Neural progenitor cell (in vitro differentiated cells): ENCODE results near the gene DOCK9. TPM values are rescaled to one million over a fixed set of nuclear protein-coding genes. Genes with fewer than 3 reads are reported as not detected.

Experiments
- DNase-seq: peaks from one replicate; pipeline ENCODE4 v3.0.0-alpha.2; 2016; ENCODE audit warnings: low spot score
- H2AFZ ChIP-seq: fragments of 200-600 bp; sonication (generic); replicated peaks from 2 replicates; pipeline ENCODE4 v1.6.1; 2016; ENCODE audit warnings: antibody characterized with exemption
- H3F3A ChIP-seq: fragments of 200-600 bp; sonication (generic); 2 replicates; pipeline ENCODE4 v1.6.1; 2016; ENCODE audit warnings: antibody characterized with exemption, low read depth
- H3K27ac ChIP-seq: fragments of 200-600 bp; sonication (generic); 2 replicates; pipeline ENCODE4 v1.5.1; 2016; ENCODE audit warnings: mild to moderate bottlenecking
- H3K27me3 ChIP-seq: fragments of 200-600 bp; sonication (generic); 2 replicates; pipeline ENCODE4 v1.6.1; 2016; ENCODE audit warnings: mild to moderate bottlenecking, moderate library complexity
- H3K36me3 ChIP-seq: fragments of 200-600 bp; sonication (generic); 2 replicates; pipeline ENCODE4 v1.5.1; 2016
- H3K4me1 ChIP-seq: fragments of 200-600 bp; sonication (generic); 2 replicates; pipeline ENCODE4 v1.6.1; 2016; ENCODE audit warnings: mixed run types
- H3K4me2 ChIP-seq: fragments of 200-600 bp; sonication (generic); 2 replicates; pipeline ENCODE4 v1.6.1; 2016
- H3K4me3 ChIP-seq: fragments of 200-600 bp; sonication (generic); 2 replicates; pipeline ENCODE4 v1.5.1; 2016
- H3K79me2 ChIP-seq: fragments of 200-600 bp; sonication (generic); 2 replicates; pipeline ENCODE4 v1.6.1; 2016; ENCODE audit warnings: low read depth
- H3K9ac ChIP-seq: fragments of 200-600 bp; sonication (generic); 2 replicates; pipeline ENCODE4 v1.6.1; 2016
- H3K9me3 ChIP-seq: fragments of 200-600 bp; sonication (generic); 2 replicates; pipeline ENCODE4 v1.5.1; 2016; ENCODE audit warnings: low read depth
- H4K20me1 ChIP-seq: fragments of 200-600 bp; sonication (generic); 2 replicates; pipeline ENCODE4 v1.6.1; 2016; ENCODE audit warnings: low read depth
- H3K27ac Mint-ChIP-seq: 3 replicates; pipeline ENCODE4 v1.8.0; 2021; ENCODE audit warnings: mixed read lengths
- H3K27me3 Mint-ChIP-seq: 2 replicates; pipeline ENCODE4 v1.8.0; 2022; ENCODE audit warnings: low read depth, mild to moderate bottlenecking, inconsistent platforms, moderate library complexity, mixed read lengths; ENCODE audit not compliant: insufficient read depth
- H3K36me3 Mint-ChIP-seq: 3 replicates; pipeline ENCODE4 v1.8.0; 2021; ENCODE audit warnings: mixed read lengths
- H3K4me1 Mint-ChIP-seq: 3 replicates; pipeline ENCODE4 v1.8.0; 2021; ENCODE audit warnings: mixed read lengths
- H3K4me3 Mint-ChIP-seq: 3 replicates; pipeline ENCODE4 v1.8.0; 2021; ENCODE audit warnings: mild to moderate bottlenecking, moderate library complexity, mixed read lengths
- H3K9me3 Mint-ChIP-seq: 3 replicates; pipeline ENCODE4 v1.8.0; 2020; ENCODE audit warnings: mixed read lengths
- CTCF ChIP-seq: fragments of 200-600 bp; sonication (generic); IDR thresholded peaks from 2 replicates; pipeline ENCODE4 v1.5.1; 2017; ENCODE audit warnings: antibody characterized with exemption, mild to moderate bottlenecking
- EZH2 ChIP-seq: fragments of 200-600 bp; sonication (generic); IDR thresholded peaks from 2 replicates; pipeline ENCODE4 v1.6.1; 2017; ENCODE audit warnings: antibody characterized with exemption, mild to moderate bottlenecking, moderate library complexity
- EZH2phosphoT487 ChIP-seq: fragments of 200-600 bp; sonication (generic); IDR thresholded peaks from 2 replicates; pipeline ENCODE4 v1.6.1; 2017; ENCODE audit warnings: antibody characterized with exemption
- total RNA-seq: library from RNA; depleted of rRNA; stranded (reverse); fragments of >200 nt; gene quantifications from 2 replicates; pipeline ENCODE4 v1.2.3, GENCODE V29; 2015; ENCODE audit warnings: low replicate concordance

DOCK9 gene
- total RNA-seq, 1 donor from 2014 or later = 16.6 TPM

DNA sequence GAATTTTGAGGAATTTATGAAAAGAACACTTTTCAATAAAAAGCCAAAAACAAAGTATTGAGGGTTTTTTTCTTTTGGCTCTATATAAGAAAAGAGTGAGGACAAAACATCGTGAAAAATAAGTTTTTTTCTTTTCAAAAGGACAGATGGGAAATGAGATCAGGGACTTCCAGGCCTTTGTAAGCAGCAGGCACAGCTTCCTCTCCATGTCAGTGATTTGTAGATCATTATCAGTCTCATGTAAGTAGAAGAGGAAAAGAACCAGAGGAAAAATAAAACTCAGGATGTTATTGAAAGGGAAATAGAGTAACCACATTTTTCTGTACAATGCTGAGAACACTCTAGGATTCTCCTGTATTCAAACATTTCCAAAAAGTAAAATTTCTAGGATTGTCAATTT, 29.9 kb downstream of the DOCK9 start:
- Mint-ChIP-seq H3K27me3 (no peaks in the 10 kb centered on the region), H3K9me3 (no peaks in the 10 kb centered on the region), H3K27ac (no peak overlapping the region), H3K4me1 (no peaks in the 10 kb centered on the region), H3K36me3 (no peaks in the 10 kb centered on the region), H3K4me3 (no peak overlapping the region)
- Histone ChIP-seq H4K20me1 (no peaks in the 10 kb centered on the region), H3K9me3 (no peaks in the 10 kb centered on the region), H3F3A (no peaks in the 10 kb centered on the region), H3K36me3 (no peaks in the 10 kb centered on the region), H3K4me3 (no peak overlapping the region), H3K4me1 (no peaks in the 10 kb centered on the region), H3K9ac (no peak overlapping the region), H3K79me2 (no peaks in the 10 kb centered on the region), H3K27ac (no peak overlapping the region), H3K27me3 (no peaks in the 10 kb centered on the region), H3K4me2 (no peak overlapping the region), H2AFZ (no peak overlapping the region)
- no peak for DNase-seq
- TF ChIP-seq EZH2 (no peak), CTCF (no peak), EZH2phosphoT487 (no peak)

DNA sequence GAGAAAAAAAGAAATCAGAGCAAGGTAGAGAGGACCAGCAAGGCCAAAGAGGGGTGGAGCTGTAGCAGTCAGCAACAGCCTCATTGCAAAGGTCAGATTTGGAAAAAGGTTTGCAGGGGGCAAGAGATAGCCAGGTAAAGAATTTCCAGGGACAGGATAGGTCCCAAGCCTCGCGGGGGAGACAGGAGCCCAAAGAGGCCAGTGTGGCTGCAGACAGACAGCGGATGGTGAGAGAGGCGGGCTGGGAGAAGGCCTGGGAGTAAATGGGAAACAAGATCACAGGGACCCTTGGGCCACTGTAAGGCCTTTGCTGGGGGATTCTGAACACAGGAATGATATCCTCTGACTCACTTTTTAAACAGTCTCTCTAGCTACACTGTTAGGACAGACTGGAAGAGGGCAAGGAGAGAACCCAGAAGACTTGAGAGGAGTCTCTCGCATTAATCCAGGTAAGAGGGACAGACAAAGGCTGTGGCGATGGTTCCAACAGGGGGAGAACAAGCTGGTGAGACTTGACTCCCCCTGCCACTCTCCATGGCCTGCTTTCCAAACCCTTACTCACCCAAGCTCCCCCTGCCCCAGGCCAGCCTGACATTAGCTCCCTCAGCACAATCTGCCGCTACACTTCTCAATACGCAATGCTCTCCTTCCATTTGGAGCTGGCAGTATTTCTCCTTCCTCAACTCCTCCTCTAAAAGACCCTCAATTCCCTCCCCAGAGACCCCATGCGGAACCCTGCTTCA, 31.8 kb downstream of the DOCK9 start:
- Histone ChIP-seq H3K27me3 (no peaks in the 10 kb centered on the region), H3K9ac (no peak overlapping the region), H3K79me2 (no peaks in the 10 kb centered on the region), H3F3A (no peaks in the 10 kb centered on the region), H2AFZ (no peak overlapping the region), H3K4me2 (no peak overlapping the region), H3K27ac (no peak overlapping the region), H3K4me3 (no peak overlapping the region), H3K9me3 (no peaks in the 10 kb centered on the region), H4K20me1 (no peaks in the 10 kb centered on the region), H3K4me1 (no peaks in the 10 kb centered on the region), H3K36me3 (no peaks in the 10 kb centered on the region)
- Mint-ChIP-seq H3K4me1 (no peaks in the 10 kb centered on the region), H3K36me3 (no peaks in the 10 kb centered on the region), H3K27ac (peak overlapping the region; percentile 32), H3K4me3 (no peak overlapping the region), H3K27me3 (no peaks in the 10 kb centered on the region), H3K9me3 (no peaks in the 10 kb centered on the region)
- TF ChIP-seq EZH2phosphoT487 = no peak
- no peak for TF ChIP-seq EZH2
- TF ChIP-seq CTCF = no peak
- DNase-seq = no peak

DNA sequence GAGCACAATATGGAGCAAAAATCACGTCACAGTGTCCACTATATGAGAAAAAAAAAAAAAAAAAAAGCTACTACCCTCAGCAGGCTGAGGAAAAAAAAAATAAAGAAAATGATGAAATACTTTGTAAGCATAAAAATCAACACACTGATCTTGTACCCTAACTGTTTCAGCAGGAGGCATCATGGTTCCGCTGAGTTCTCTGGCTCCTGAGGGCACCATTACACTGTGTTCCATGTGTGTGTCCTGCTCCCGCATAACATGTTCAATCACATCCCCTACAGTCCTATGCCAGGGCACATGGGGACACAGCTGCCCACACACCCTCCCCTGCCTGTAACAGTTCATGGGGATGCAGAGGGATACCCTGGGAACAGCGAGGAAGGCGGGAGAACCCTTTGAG, 33.5 kb downstream of the DOCK9 start:
- Histone ChIP-seq H3K9me3 (no peaks in the 10 kb centered on the region), H3K79me2 (no peaks in the 10 kb centered on the region), H3K36me3 (no peaks in the 10 kb centered on the region), H4K20me1 (no peaks in the 10 kb centered on the region), H3K4me3 (no peak overlapping the region), H3F3A (no peaks in the 10 kb centered on the region), H3K27ac (no peak overlapping the region), H3K9ac (no peak overlapping the region), H2AFZ (no peak overlapping the region), H3K4me2 (no peak overlapping the region), H3K27me3 (no peaks in the 10 kb centered on the region), H3K4me1 (peaks cover under 1% of the 10 kb centered on the region)
- no peak for TF ChIP-seq EZH2
- TF ChIP-seq EZH2phosphoT487 = no peak
- TF ChIP-seq CTCF = no peak
- H3K9me3 Mint-ChIP-seq = no peaks in the 10 kb centered on the region
- no peaks in the 10 kb centered on the region for H3K27me3 Mint-ChIP-seq
- no peak overlapping the region for H3K4me3 Mint-ChIP-seq
- H3K4me1 Mint-ChIP-seq = peaks cover 15% of the 10 kb centered on the region
- DNase-seq = no peak
- H3K27ac Mint-ChIP-seq = no peak overlapping the region
- H3K36me3 Mint-ChIP-seq = no peaks in the 10 kb centered on the region
